ENCODE data around the gene OR52N5. TPM values are rescaled to one million over a fixed set of nuclear protein-coding genes. Genes with fewer than 3 reads are reported as not detected.

The OR52N5 gene
- polyA plus RNA-seq, 2 of the 4 experiments (the other 2 are of a cell fraction): not detected

GRCh38 chr11:5791165-5791564, 8.0 kb upstream of the OR52N5 start, which contains the start of gene OR52N1 (continued):
- TF ChIP-seq EHF (CRISPR knock-in tag; IDR thresholded peaks at IDR 0.05) (no peak), ZNF302 (CRISPR knock-in tag; IDR thresholded peaks at IDR 0.05) (no peak), MAFK (IDR thresholded peaks at IDR 0.05; ENCODE audit: partially characterized antibody) (no peak)

- no peaks in the 10 kb centered on the region for H3K9me3 ChIP-seq
- no peak for DNase-seq (ENCODE audit: low read depth in 1 of 2, low spot score in 1 of 2)
- no peak overlapping the region for H3K27ac ChIP-seq
- H3K4me3 ChIP-seq: no peak overlapping the region
- no peak for ATAC-seq
- WGBS (ENCODE audit: missing lambda C conversion rate): 0% methylated on average over 1 of the region's 1 CpG
- TF ChIP-seq RAD21 (conservative IDR thresholded peaks at IDR 0.05 in 1 of 2, IDR thresholded peaks at IDR 0.05 in 1 of 2) (no peak), HOXA7 (CRISPR knock-in tag; IDR thresholded peaks at IDR 0.05) (no peak), ZC3H11A (IDR thresholded peaks at IDR 0.05) (no peak), RNF2 (IDR thresholded peaks at IDR 0.05; ENCODE audit: borderline replicate concordance, low read depth) (no peak), REST (IDR thresholded peaks at IDR 0.05) (no peak), BCL3 (IDR thresholded peaks at IDR 0.05) (no peak), MAFK (IDR thresholded peaks at IDR 0.05; ENCODE audit: partially characterized antibody) (no peak), PHF8 (IDR thresholded peaks at IDR 0.05; ENCODE audit: borderline replicate concordance, low read depth) (no peak), EHF (CRISPR knock-in tag; IDR thresholded peaks at IDR 0.05) (no peak), KDM1A (IDR thresholded peaks at IDR 0.05; ENCODE audit: low read depth) (no peak), CHD4 (IDR thresholded peaks at IDR 0.05; ENCODE audit: borderline replicate concordance) (no peak), HMGXB4 (CRISPR knock-in tag; IDR thresholded peaks at IDR 0.05; ENCODE audit: borderline replicate concordance) (no peak), CTCF (IDR thresholded peaks at IDR 0.05) (no peak), BHLHE40 (IDR thresholded peaks at IDR 0.05; ENCODE audit: low read depth, low read length) (no peak), HEYL (CRISPR knock-in tag; IDR thresholded peaks at IDR 0.05) (no peak)
- no peak for FAIRE-seq
- ChIA-PET CTCF (interaction anchor here (0.6 kb wide), 1 partner anchor 25 kb away, joined by 3 read pairs; no protein-coding TSS in a partner anchor), POLR2A (no interaction called here)
- H3K4me2 ChIP-seq: no peak overlapping the region
- H3K4me1 ChIP-seq: no peaks in the 10 kb centered on the region
Observed at GRCh38 chr11:5767056-5767455, 16.1 kb downstream of the OR52N5 start.
